Ishikawa (cell line): ENCODE measurements around the gene OBSCN.
A peak's percentile ranks its signal among the peaks of the same experiment; 100 is the strongest.

Experiments
- CEBPB ChIP-seq: IDR thresholded peaks from 2 replicates; pipeline ENCODE4 v1.6.1; 2012
- EGR1 ChIP-seq: IDR thresholded peaks from 2 replicates; pipeline ENCODE4 v1.6.1; 2012
- EP300 ChIP-seq: IDR thresholded peaks from 2 replicates; pipeline ENCODE4 v1.6.1; 2012; ENCODE audit warnings: borderline replicate concordance
- RAD21 ChIP-seq: IDR thresholded peaks from 2 replicates; pipeline ENCODE4 v1.6.1; 2012; ENCODE audit warnings: low read depth
- TAF1 ChIP-seq: IDR thresholded peaks from 2 replicates; pipeline ENCODE4 v1.6.1; 2012; ENCODE audit warnings: low read depth, mild to moderate bottlenecking
- TCF12 ChIP-seq: IDR thresholded peaks from 2 replicates; pipeline ENCODE4 v1.6.1; 2012; ENCODE audit warnings: low read depth
- TEAD4 ChIP-seq: IDR thresholded peaks from 2 replicates; pipeline ENCODE4 v1.6.1; 2012
- YY1 ChIP-seq: IDR thresholded peaks from 2 replicates; pipeline ENCODE4 v1.6.1; 2012; ENCODE audit warnings: low read depth
- TF ChIP-seq, protein P1 (sequence below): IDR thresholded peaks from 2 replicates; pipeline ENCODE4 v1.6.1; 2012
- TF ChIP-seq, protein P2 (sequence below): IDR thresholded peaks from 2 replicates; pipeline ENCODE4 v1.6.1; 2012; ENCODE audit warnings: low read depth, mild to moderate bottlenecking
- TF ChIP-seq, protein P3 (sequence below): IDR thresholded peaks from 2 replicates; pipeline ENCODE4 v1.6.1; 2012

DNA sequence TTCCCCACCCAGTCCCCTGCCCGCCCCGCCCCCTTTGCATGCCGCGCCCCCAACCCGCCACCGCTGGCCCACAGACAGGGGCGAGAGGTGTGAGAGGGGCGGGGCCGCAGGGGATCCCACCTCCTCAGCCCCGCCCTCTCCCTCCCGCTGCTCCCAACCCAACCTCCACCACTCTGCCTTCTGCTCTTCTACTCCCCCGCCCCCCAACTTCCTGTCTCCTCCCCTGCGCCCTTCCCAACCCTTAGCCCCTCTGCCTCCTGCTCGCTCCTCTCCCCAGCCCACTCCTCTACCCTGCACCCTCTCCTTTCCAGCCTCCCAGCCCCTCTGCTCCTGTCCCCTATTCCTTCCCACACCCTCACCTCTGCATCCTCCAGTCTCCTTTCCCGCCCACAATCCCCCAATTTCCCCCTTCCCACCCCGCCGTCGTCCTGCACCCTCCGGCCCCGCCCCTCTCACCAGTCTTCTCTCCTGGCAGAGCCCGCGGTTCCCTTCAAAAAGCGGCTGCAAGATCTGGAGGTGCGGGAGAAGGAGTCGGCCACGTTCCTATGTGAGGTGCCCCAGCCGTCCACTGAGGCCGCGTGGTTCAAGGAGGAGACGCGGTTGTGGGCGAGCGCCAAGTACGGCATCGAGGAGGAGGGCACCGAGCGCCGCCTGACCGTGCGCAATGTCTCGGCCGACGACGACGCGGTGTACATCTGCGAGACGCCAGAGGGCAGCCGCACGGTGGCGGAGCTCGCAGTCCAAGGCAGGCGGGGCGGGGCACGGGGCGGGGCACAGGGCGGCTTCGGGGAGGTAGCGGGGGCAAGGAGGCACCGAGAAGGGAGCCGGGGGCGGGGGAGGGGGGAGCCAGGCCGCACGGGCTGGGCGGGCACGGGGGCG, 5.4 kb downstream of the OBSCN start:
- no peak for TF ChIP-seq EGR1
- TF ChIP-seq RAD21, result peak; percentile 61
- no peak; the same call in 1 of the 2 replicates for TF ChIP-seq TAF1
- TF ChIP-seq, protein P1, sequence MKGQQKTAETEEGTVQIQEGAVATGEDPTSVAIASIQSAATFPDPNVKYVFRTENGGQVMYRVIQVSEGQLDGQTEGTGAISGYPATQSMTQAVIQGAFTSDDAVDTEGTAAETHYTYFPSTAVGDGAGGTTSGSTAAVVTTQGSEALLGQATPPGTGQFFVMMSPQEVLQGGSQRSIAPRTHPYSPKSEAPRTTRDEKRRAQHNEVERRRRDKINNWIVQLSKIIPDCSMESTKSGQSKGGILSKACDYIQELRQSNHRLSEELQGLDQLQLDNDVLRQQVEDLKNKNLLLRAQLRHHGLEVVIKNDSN, result 0 out of 2 replicates have a peak, but pooled peaks have one; percentile 12
- TF ChIP-seq, protein P2, sequence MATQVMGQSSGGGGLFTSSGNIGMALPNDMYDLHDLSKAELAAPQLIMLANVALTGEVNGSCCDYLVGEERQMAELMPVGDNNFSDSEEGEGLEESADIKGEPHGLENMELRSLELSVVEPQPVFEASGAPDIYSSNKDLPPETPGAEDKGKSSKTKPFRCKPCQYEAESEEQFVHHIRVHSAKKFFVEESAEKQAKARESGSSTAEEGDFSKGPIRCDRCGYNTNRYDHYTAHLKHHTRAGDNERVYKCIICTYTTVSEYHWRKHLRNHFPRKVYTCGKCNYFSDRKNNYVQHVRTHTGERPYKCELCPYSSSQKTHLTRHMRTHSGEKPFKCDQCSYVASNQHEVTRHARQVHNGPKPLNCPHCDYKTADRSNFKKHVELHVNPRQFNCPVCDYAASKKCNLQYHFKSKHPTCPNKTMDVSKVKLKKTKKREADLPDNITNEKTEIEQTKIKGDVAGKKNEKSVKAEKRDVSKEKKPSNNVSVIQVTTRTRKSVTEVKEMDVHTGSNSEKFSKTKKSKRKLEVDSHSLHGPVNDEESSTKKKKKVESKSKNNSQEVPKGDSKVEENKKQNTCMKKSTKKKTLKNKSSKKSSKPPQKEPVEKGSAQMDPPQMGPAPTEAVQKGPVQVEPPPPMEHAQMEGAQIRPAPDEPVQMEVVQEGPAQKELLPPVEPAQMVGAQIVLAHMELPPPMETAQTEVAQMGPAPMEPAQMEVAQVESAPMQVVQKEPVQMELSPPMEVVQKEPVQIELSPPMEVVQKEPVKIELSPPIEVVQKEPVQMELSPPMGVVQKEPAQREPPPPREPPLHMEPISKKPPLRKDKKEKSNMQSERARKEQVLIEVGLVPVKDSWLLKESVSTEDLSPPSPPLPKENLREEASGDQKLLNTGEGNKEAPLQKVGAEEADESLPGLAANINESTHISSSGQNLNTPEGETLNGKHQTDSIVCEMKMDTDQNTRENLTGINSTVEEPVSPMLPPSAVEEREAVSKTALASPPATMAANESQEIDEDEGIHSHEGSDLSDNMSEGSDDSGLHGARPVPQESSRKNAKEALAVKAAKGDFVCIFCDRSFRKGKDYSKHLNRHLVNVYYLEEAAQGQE, result no peak
- 0 out of 2 replicates have a peak, but pooled peaks have one; percentile 30 for TF ChIP-seq YY1
- TF ChIP-seq, protein P3, sequence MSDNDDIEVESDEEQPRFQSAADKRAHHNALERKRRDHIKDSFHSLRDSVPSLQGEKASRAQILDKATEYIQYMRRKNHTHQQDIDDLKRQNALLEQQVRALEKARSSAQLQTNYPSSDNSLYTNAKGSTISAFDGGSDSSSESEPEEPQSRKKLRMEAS, result peak; percentile 85
- no peak for TF ChIP-seq TCF12
- no peak for TF ChIP-seq CEBPB
- TF ChIP-seq TEAD4, result 0 out of 2 replicates have a peak, but pooled peaks have one; percentile 14
- no peak for TF ChIP-seq EP300
